Esophagus squamous epithelium (tissue), 4 donors: ENCODE data around the gene CHMP5.

Source experiments
- CTCF ChIP-seq, 6 experiments: fragments of 450-650 bp in 4 of 6; fragments of 200-600 bp in 2 of 6; sonication (generic) in 2 of 6; IDR thresholded peaks; one replicate each; pipeline ENCODE4 v1.5.1; 2016 to 2019; ENCODE audit warnings: antibody characterized with exemption in 6 of 6, mild to moderate bottlenecking in 4 of 6, moderate library complexity in 4 of 6
- POLR2A ChIP-seq, 4 donors: fragments of 450-650 bp; IDR thresholded peaks; one replicate each; pipeline ENCODE4 v1.6.1; 2017; ENCODE audit warnings: antibody characterized with exemption in 4 of 4, mild to moderate bottlenecking in 4 of 4, moderate library complexity in 3 of 4

GRCh38 chr9:33329117-33329563 lies 64.3 kb downstream of the CHMP5 start:
- TF ChIP-seq CTCF (IDR thresholded peaks at IDR 0.05) (no peak), POLR2A (IDR thresholded peaks at IDR 0.05) (no peak)
